Lower lobe of right lung (tissue), 2 donors: Measurements from ENCODE around the gene SAP30L. TPM values are rescaled to one million over a fixed set of nuclear protein-coding genes. Genes with fewer than 3 reads are reported as not detected.

Experiments
- ATAC-seq, 2 donors: fragments of 200-7000 bp; cut with Tn5 transposase; one replicate each; pipeline ENCODE4 v1.9.1; 2020 to 2022; ENCODE audit warnings: mild to moderate bottlenecking in 2 of 2, moderate library complexity in 2 of 2
- DNase-seq: peaks from one replicate; pipeline ENCODE4 v3.0.0-alpha.2; 2020
- H3K27ac ChIP-seq: fragments of 200-600 bp; one replicate; pipeline ENCODE4 v1.8.0; 2022
- H3K27me3 ChIP-seq: fragments of 200-600 bp; one replicate; pipeline ENCODE4 v1.8.0; 2022; ENCODE audit warnings: low read depth
- H3K36me3 ChIP-seq: fragments of 200-600 bp; one replicate; pipeline ENCODE4 v1.8.0; 2022; ENCODE audit warnings: mild to moderate bottlenecking
- H3K4me1 ChIP-seq: fragments of 200-600 bp; one replicate; pipeline ENCODE4 v1.8.0; 2022
- H3K4me3 ChIP-seq: fragments of 200-600 bp; one replicate; pipeline ENCODE4 v1.8.0; 2022; ENCODE audit warnings: mild to moderate bottlenecking
- H3K9me3 ChIP-seq: fragments of 200-600 bp; one replicate; pipeline ENCODE4 v1.8.0; 2022
- intact Hi-C: fragments of 100-400 bp; cut with DNase I; formaldehyde crosslinking; loops from one replicate; pipeline ENCODE4 v1.11.0; 2022
- total RNA-seq: library from RNA; stranded (reverse); fragmentation: NEBNext Ultra II Directional; extraction: Animal tissue kit (Norgen Biotek cat#: 25700); gene quantifications from one replicate; pipeline ENCODE4 v1.2.1, GENCODE V29; 2021
- TF ChIP-seq, protein P1 (sequence below): fragments of 200-600 bp; IDR thresholded peaks from one replicate; pipeline ENCODE4 v1.8.0; 2022; ENCODE audit warnings: antibody characterized with exemption, mild to moderate bottlenecking
- donor health status: DM: no; HTN: yes; CAD: no; lungs with severe emphysema.

The SAP30L gene
- total RNA-seq, 1 donor from 2014 or later: 43.2 TPM

DNA sequence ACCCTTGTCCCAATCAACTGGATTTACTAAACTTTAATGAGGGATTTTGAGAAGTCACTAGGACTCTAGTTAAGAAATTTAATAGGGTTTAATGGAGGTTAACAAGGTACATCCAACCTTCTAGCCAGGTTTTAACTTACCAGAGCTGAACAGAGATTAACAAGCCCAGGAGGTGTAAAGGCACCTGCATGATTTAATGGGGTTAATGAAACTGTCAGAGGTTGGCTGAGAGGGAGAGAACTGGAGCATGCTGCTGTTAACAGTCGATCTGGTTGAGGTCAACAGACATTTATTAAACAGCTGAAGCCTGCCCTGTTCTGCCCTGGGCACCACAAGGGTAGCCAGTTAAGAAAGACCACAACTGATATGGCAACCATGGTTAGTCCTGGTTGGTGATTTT is 18.6 kb downstream of the SAP30L start:
- intact Hi-C loops: loop anchor here (10.0 kb wide), 1 partner anchor 140 kb away; no protein-coding TSS in a partner anchor
- TF ChIP-seq, protein P1, sequence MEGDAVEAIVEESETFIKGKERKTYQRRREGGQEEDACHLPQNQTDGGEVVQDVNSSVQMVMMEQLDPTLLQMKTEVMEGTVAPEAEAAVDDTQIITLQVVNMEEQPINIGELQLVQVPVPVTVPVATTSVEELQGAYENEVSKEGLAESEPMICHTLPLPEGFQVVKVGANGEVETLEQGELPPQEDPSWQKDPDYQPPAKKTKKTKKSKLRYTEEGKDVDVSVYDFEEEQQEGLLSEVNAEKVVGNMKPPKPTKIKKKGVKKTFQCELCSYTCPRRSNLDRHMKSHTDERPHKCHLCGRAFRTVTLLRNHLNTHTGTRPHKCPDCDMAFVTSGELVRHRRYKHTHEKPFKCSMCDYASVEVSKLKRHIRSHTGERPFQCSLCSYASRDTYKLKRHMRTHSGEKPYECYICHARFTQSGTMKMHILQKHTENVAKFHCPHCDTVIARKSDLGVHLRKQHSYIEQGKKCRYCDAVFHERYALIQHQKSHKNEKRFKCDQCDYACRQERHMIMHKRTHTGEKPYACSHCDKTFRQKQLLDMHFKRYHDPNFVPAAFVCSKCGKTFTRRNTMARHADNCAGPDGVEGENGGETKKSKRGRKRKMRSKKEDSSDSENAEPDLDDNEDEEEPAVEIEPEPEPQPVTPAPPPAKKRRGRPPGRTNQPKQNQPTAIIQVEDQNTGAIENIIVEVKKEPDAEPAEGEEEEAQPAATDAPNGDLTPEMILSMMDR: no peak

DNA sequence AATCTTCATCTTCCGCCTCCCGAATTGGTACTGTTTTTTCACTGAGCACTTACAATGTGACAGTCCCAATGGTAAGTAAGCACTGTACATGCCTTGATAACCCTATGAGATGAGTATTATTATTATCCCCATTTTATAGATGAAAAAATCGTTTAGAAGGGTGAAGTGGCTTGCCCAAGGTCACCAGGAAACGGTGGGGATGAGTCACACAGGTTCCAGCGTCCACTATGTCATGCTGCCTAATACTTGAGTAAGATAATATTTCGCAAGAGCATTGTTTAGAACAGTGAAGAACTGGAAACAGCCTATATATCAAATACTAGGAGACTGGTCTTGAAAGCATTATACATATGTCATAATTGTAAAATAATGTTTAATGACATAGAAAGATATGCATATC is 19.4 kb downstream of the SAP30L start:
- Histone ChIP-seq H3K4me1 (no peaks in the 10 kb centered on the region), H3K36me3 (peaks cover 8% of the 10 kb centered on the region), H3K27me3 (peaks cover 18% of the 10 kb centered on the region), H3K9me3 (no peaks in the 10 kb centered on the region), H3K27ac (no peak overlapping the region), H3K4me3 (no peak overlapping the region)
- DNase-seq (no peak), ATAC-seq (no peak)
- TF ChIP-seq, protein P1: no peak
- intact Hi-C loops: loop anchor here (10.0 kb wide), 1 partner anchor 140 kb away; no protein-coding TSS in a partner anchor

More for the DNA sequence above, 18.6 kb downstream of the SAP30L start:
- no peaks in the 10 kb centered on the region for H3K9me3 ChIP-seq
- H3K4me3 ChIP-seq: no peak overlapping the region
- no peak for ATAC-seq
- peaks cover 11% of the 10 kb centered on the region for H3K27me3 ChIP-seq
- H3K36me3 ChIP-seq: peaks cover 12% of the 10 kb centered on the region
- H3K4me1 ChIP-seq: no peaks in the 10 kb centered on the region
- no peak for DNase-seq
- H3K27ac ChIP-seq: no peak overlapping the region

DNA sequence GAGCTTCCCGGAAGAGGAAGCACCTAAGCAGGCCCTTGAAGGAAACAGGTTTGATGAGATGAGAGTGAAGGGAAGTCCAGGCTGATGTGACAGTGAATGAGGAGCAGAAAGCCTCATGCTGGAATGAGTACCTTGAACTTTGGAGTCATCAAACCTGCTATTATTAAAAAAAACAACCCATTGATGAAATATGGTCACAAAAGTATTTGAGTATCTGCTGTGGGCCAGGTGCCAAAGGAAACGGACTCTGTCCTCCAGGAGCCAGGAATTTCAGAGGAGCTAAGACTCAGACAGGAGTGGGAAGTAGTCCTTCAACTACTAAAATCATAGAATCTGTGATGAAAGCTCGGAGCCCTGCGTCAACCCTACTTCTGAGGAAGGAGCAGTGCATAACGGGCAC is 20.4 kb downstream of the SAP30L start:
- Histone ChIP-seq H3K4me1 (no peaks in the 10 kb centered on the region), H3K27ac (no peak overlapping the region), H3K36me3 (peaks cover under 1% of the 10 kb centered on the region), H3K9me3 (no peaks in the 10 kb centered on the region), H3K4me3 (no peak overlapping the region), H3K27me3 (peaks cover 28% of the 10 kb centered on the region)
- TF ChIP-seq, protein P1: no peak
- ATAC-seq (no peak), DNase-seq (no peak)
- intact Hi-C loops: loop anchor here (10.0 kb wide), 1 partner anchor 139 kb away; no protein-coding TSS in a partner anchor

DNA sequence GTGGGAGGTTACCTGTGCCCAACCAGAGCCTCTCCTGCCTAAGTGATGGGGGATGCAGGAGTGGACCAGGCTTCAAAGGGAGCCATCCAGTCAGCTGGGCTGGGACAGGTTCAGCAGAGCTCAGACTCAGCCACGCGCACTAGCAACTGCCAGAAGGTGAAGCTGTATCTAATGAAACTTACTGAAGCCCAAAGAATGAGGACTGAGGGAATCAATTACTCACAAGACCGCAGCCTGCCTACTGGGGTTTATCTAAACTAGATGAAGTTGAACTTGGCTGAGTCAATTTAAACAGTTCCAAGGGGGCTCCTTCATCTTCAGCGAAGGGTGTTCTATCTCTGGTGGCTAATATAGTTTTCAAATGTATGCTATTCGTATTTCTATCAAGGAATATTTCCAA is 20.9 kb downstream of the SAP30L start:
- Histone ChIP-seq H3K27ac (no peak overlapping the region), H3K36me3 (no peaks in the 10 kb centered on the region), H3K4me1 (no peaks in the 10 kb centered on the region), H3K4me3 (no peak overlapping the region), H3K27me3 (peaks cover 33% of the 10 kb centered on the region), H3K9me3 (no peaks in the 10 kb centered on the region)
- no peak for ATAC-seq
- intact Hi-C loops: loop anchor here (10.0 kb wide), 1 partner anchor 138 kb away; no protein-coding TSS in a partner anchor
- no peak for DNase-seq
- TF ChIP-seq, protein P1: no peak

DNA sequence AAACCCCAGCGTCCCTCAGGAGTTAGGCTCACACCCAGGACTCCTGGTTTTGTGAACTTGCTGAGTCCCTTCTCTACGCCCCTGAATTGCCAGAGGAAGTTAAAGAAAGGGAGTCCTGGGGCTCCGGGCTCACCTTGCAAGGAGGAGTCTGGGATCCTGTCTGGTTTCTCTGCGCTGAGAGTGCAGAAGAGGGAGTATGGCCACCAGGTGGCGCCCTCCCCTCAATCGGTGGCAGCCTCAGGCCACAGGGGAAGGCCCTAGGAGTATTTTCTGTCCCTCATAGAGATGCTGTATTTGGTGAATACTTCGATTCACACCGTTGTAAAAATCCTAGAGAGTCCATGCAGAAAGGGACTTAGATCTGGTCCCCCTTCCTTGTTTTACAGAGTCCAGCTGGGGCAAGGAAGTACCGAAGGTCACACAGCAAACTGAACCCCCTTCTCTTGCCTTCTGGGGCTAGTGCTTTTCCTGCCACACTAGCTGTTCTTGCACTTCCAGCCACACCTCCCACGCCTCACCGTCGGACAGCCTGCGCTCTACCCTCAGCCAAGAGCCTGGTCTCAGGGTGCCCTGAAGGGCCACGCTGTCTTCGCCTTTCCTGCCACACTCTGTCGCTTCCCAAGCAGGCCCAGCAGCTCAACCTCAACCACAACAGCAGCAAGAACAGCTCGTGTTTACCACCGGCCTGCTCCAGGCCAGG is 22.0 kb downstream of the SAP30L start:
- intact Hi-C loops: loop anchor here (10.0 kb wide), 1 partner anchor 137 kb away; no protein-coding TSS in a partner anchor
- peak; percentile 84 for DNase-seq
- no peaks in the 10 kb centered on the region for H3K9me3 ChIP-seq

More for the DNA sequence above, 22.0 kb downstream of the SAP30L start:
- Histone ChIP-seq H3K27me3 (peaks cover 44% of the 10 kb centered on the region), H3K4me1 (peaks cover 2% of the 10 kb centered on the region), H3K4me3 (no peak overlapping the region), H3K27ac (no peak overlapping the region), H3K36me3 (no peaks in the 10 kb centered on the region)
- ATAC-seq: peak; percentile 91 to 95
- TF ChIP-seq, protein P1: peak; percentile 94
